T-helper 1 cell treated with Interleukin-12 subunit alpha and Interleukin-12 subunit beta and Interleukin-4 antibody, amounts not matched to agents 30 μg/mL and 1 μg/mL, for 36 hours (primary cell): ENCODE results near the gene ADARB2.
"Not testable (repeated sequence)": the region's sequence is repeated elsewhere in the genome, so short reads cannot be mapped to it uniquely, and the experiment has no call there.

Source experiments
- H3K27ac Mint-ChIP-seq: one replicate; pipeline ENCODE4 v1.8.0; 2021; ENCODE audit warnings: mild to moderate bottlenecking, mixed read lengths
- H3K27me3 Mint-ChIP-seq: one replicate; pipeline ENCODE4 v1.8.0; 2021; ENCODE audit warnings: low read depth, mixed read lengths
- H3K36me3 Mint-ChIP-seq: one replicate; pipeline ENCODE4 v1.8.0; 2021; ENCODE audit warnings: low read depth, mixed read lengths
- H3K4me1 Mint-ChIP-seq: one replicate; pipeline ENCODE4 v1.8.0; 2021; ENCODE audit warnings: low read depth, mixed read lengths
- H3K4me3 Mint-ChIP-seq: one replicate; pipeline ENCODE4 v1.8.0; 2021; ENCODE audit warnings: mild to moderate bottlenecking, moderate library complexity, mixed read lengths
- H3K9me3 Mint-ChIP-seq: one replicate; pipeline ENCODE4 v1.8.0; 2021; ENCODE audit warnings: mixed read lengths

ADARB2 gene

DNA sequence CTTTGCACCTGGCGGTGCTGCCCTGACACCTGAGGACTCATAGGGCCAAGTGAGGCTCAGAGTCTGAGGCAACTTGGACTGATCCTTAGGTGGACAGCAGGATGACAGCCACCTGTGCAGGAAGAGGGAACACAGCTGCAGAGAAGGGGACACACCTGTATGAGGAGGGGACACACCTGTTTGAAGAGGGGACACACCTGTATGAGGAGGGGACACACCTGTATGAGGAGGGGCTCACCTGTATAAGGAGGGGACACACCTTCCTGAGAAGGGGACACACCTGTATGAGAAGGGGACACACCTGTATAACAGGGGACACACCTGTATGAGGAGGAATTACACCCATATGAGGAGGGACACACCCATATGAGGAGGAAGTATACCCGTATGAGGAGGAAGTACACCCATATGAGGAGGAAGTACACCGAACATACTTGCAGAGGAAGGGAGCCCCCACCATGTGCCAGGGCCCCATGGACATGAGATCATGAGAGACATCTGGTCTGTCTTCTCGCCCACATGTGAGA lies 285.9 kb downstream of the ADARB2 start:
- Mint-ChIP-seq H3K4me1 (peaks cover 2% of the 10 kb centered on the region), H3K27me3 (no peaks in the 10 kb centered on the region), H3K27ac (no peak overlapping the region), H3K4me3 (no peak overlapping the region), H3K9me3 (peaks cover 13% of the 10 kb centered on the region), H3K36me3 (no peaks in the 10 kb centered on the region)

GRCh38 chr10:1449572-1450205 lies 287.6 kb downstream of the ADARB2 start:
- Mint-ChIP-seq H3K36me3 (no peaks in the 10 kb centered on the region), H3K27me3 (no peaks in the 10 kb centered on the region), H3K4me1 (peaks cover 2% of the 10 kb centered on the region), H3K9me3 (peaks cover 13% of the 10 kb centered on the region), H3K27ac (no peak overlapping the region), H3K4me3 (no peak overlapping the region)

DNA sequence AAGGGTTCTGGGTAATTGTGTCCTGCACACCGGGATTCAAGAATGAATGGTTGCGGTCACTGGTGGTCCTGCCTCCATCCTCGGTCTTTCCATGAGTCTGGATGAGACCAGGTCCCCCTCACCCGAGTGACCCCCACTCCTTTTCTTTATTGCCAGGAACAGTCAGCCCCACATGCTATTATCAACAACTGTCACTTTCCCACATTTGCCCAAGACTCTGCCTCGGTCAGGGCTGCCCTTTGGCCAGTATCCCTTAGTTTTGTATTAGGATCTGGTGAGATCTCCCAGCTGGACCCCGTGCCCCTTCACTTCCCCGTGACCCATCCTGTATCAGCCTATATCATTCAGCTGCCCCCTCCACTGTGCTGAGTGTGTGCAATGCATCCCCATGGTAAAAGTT lies 288.3 kb downstream of the ADARB2 start:
- Mint-ChIP-seq H3K4me1 (peaks cover 2% of the 10 kb centered on the region), H3K4me3 (no peak overlapping the region), H3K27me3 (no peaks in the 10 kb centered on the region)

GRCh38 chr10:1448252-1448930 lies 288.9 kb downstream of the ADARB2 start:
- Mint-ChIP-seq H3K4me3 (no peak overlapping the region), H3K27me3 (no peaks in the 10 kb centered on the region), H3K36me3 (no peaks in the 10 kb centered on the region), H3K27ac (no peak overlapping the region), H3K4me1 (no peaks in the 10 kb centered on the region), H3K9me3 (peaks cover 11% of the 10 kb centered on the region)

More for the DNA sequence above, 288.3 kb downstream of the ADARB2 start:
- Mint-ChIP-seq H3K9me3 (peaks cover 13% of the 10 kb centered on the region), H3K36me3 (no peaks in the 10 kb centered on the region), H3K27ac (no peak overlapping the region)

DNA sequence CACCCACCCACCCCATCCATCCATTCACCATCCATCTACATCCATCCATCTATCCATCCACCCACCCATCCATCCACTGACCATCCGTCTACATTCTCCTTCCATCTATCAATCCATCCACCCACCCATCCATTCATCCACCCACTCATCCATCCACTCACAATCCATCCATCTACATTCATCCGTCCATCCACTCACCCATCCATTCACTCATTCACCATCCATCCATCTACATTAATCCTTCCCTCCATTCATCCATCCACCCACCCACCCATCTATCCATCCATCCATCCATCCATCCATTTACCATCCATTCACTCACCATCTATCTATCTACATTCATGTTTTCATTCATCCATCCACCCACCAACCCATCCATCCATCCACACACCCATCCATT lies 292.5 kb downstream of the ADARB2 start:
- Mint-ChIP-seq H3K27ac (no peak overlapping the region), H3K9me3 (no peaks in the 10 kb centered on the region), H3K4me3 (no peak overlapping the region), H3K4me1 (no peaks in the 10 kb centered on the region), H3K36me3 (no peaks in the 10 kb centered on the region), H3K27me3 (no peaks in the 10 kb centered on the region)

DNA sequence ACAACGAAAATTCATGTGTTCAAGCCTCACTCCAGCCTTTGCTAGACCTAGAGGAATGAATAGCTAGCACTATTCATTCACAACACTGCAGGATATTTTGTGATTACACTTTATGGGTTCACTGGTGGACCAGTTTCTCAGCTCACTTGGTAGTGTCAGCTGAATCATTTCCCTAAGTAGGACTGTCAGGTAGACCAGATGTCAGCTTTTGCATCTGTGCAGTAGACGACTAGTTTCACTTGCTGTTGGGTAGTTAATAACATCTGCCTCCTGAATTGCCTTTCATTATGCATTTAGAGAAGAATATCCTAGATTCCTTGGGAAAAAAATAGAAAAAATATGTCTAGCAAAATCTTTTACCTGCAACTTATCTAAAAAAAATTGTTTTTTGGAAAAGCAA lies 296.4 kb downstream of the ADARB2 start:
- Mint-ChIP-seq H3K27me3 (no peaks in the 10 kb centered on the region), H3K4me3 (no peak overlapping the region), H3K36me3 (no peaks in the 10 kb centered on the region), H3K27ac (no peak overlapping the region), H3K4me1 (no peaks in the 10 kb centered on the region), H3K9me3 (no peaks in the 10 kb centered on the region)

DNA sequence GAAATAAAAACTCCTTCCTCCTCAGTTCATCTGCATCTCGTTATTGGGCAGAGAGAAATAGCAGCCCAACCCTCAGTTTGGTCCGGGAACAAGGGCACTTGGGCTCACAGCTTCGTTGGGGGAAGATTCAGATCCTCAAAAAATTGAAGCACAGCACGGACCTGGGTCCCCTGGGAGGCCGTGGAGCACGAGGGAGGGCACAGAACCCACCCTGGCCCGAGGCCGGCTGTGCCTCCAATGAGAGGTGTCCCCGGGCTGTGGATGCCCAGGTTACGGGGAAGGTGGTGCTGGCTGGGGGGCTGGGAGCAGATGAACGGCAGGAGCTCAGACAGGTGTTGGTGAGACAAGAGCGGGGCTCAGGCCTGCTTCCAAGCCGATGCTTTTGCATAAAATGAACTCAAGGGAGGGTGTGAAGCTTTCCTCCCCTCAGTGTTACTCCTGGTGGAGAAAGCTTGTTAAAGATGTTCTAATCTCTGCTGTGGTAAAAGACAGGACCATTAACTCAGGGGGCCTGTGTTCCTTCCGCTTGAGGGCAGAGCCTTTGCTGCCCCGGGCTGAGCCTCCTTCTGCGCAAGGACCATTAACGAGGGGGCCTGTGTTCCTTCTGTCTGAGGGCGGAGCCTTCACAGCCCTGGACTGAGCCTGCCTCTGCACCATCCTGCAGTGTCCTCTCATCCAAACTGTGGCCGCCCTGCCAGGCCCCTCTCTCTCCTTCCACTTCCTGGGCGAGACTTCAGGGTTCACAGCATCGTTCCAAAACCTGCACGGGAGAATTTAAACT lies 302.2 kb downstream of the ADARB2 start:
- peaks cover 3% of the 10 kb centered on the region for H3K9me3 Mint-ChIP-seq
- no peak overlapping the region for H3K27ac Mint-ChIP-seq
- no peak overlapping the region for H3K4me3 Mint-ChIP-seq
- no peaks in the 10 kb centered on the region for H3K27me3 Mint-ChIP-seq
- no peaks in the 10 kb centered on the region for H3K36me3 Mint-ChIP-seq
- H3K4me1 Mint-ChIP-seq = no peaks in the 10 kb centered on the region

- Mint-ChIP-seq H3K27ac (no peak overlapping the region), H3K36me3 (no peaks in the 10 kb centered on the region), H3K27me3 (no peaks in the 10 kb centered on the region), H3K4me3 (no peak overlapping the region), H3K4me1 (no peaks in the 10 kb centered on the region), H3K9me3 (peaks cover 7% of the 10 kb centered on the region)
These were observed 303.1 kb downstream of the ADARB2 start for GRCh38 chr10:1434202-1434601.

DNA sequence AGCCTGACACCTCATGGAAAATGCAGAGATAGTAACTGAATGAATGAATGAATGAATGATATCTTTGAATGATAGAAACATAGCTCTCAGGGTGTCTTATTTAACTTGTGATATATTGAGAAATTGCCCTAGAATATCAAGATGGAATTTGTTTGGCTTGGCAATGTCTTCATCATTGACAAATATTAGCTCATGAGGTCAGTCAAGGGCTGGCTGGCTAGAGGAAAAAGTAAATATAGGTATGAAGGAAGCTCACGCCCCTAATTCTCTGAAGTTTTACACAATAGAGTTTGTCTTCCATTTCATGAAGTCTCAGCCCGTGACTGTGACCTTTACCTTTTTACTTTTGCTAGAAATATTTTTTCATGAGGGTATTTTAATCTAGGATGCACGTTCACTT lies 305.2 kb downstream of the ADARB2 start:
- no peaks in the 10 kb centered on the region for H3K36me3 Mint-ChIP-seq

DNA sequence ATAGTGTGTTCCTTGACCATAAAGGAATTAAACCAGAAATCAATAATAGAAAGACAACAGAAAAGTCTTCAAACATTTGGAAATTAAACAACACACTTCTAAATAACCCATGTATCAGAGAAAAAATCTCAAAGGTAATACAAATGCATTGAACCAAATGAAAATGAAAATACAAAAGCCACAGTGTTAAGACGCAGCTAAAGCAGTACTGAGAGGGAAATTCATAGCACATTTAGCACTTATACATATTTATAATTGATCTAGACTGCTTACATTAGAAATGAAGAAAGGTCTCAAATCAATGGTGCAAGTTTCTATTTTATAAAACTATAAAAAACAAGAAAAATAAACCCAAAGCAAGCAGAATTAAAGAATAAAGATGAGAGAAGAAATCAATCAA lies 306.1 kb downstream of the ADARB2 start:
- H3K9me3 Mint-ChIP-seq = peaks cover 7% of the 10 kb centered on the region
- no peaks in the 10 kb centered on the region for H3K4me1 Mint-ChIP-seq
- no peak overlapping the region for H3K4me3 Mint-ChIP-seq
- H3K36me3 Mint-ChIP-seq = no peaks in the 10 kb centered on the region
- H3K27ac Mint-ChIP-seq = no peak overlapping the region
- H3K27me3 Mint-ChIP-seq = peaks cover 3% of the 10 kb centered on the region

More for the DNA sequence above, 305.2 kb downstream of the ADARB2 start:
- Mint-ChIP-seq H3K27ac (no peak overlapping the region), H3K9me3 (peaks cover 7% of the 10 kb centered on the region), H3K4me1 (no peaks in the 10 kb centered on the region), H3K4me3 (no peak overlapping the region), H3K27me3 (no peaks in the 10 kb centered on the region)

- H3K4me1 Mint-ChIP-seq, H3K4me3 Mint-ChIP-seq, H3K9me3 Mint-ChIP-seq, H3K36me3 Mint-ChIP-seq, H3K27ac Mint-ChIP-seq: not testable (repeated sequence)
- H3K27me3 Mint-ChIP-seq = peaks cover 19% of the 10 kb centered on the region
These were observed 309.7 kb downstream of the ADARB2 start for GRCh38 chr10:1427521-1428186.

DNA sequence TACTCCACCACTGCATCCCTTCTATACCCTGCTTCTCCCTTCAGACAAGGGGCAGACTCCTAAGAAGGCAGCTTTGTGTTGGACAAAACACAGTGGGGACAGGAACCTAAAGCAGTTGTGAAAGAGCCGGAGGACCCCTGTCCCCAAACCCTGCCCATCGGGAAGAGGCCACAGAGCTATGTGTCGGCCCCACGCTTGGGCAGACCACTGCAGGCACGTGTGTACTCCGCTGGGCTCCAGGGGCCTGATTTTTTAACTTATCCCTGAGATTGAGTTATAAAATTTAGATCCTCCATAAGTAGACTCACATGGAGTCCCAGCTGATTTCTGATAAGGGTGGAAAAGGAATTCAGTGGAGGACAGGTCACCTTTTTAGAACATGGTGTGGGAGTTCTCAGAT lies 310.5 kb downstream of the ADARB2 start:
- Mint-ChIP-seq H3K9me3 (peaks cover 7% of the 10 kb centered on the region), H3K27me3 (peaks cover 19% of the 10 kb centered on the region), H3K27ac (no peak overlapping the region), H3K4me1 (peaks cover 3% of the 10 kb centered on the region), H3K4me3 (no peak overlapping the region), H3K36me3 (no peaks in the 10 kb centered on the region)

GRCh38 chr10:1425879-1426278 lies 311.4 kb downstream of the ADARB2 start:
- peaks cover 4% of the 10 kb centered on the region for H3K4me1 Mint-ChIP-seq

DNA sequence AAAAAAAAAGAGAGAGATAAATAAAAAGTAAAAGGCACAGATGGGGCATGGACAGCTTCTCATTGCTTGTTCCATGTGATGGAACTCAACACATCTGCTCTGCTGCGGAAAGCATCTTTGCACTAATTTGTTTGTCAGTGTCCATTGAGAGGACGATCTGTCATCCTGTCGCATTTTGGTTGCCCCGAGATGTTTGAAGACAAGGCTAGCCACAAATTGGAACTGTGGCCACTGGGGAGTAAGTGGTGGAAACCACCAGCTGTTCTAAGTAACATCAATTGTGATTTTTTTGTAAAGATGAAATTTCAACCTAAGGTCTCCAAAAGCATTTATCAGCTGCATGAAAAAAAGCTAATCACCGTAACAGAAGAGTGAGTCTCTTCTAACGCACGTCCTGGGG lies 312.7 kb downstream of the ADARB2 start:
- Mint-ChIP-seq H3K4me1 (peaks cover 6% of the 10 kb centered on the region), H3K36me3 (no peaks in the 10 kb centered on the region), H3K4me3 (no peak overlapping the region), H3K27ac (no peak overlapping the region), H3K9me3 (no peaks in the 10 kb centered on the region), H3K27me3 (peaks cover 35% of the 10 kb centered on the region)

More at GRCh38 chr10:1425879-1426278, 311.4 kb downstream of the ADARB2 start:
- Mint-ChIP-seq H3K36me3 (no peaks in the 10 kb centered on the region), H3K27ac (no peak overlapping the region), H3K27me3 (peaks cover 23% of the 10 kb centered on the region), H3K4me3 (no peak overlapping the region), H3K9me3 (peaks cover 7% of the 10 kb centered on the region)
